RWPE1 (cell line): Measurements from ENCODE around the gene SMPD3.

Experiments used
- CTCF ChIA-PET: fragments of 350-600 bp; sonication (Branson Sonifier 250); formaldehyde crosslinking; extraction: SDS; loops from one replicate; lab custom pipeline; 2021; lab: Yijun Ruan, JAX
- POLR2A ChIA-PET: fragments of 400-600 bp; formaldehyde crosslinking; extraction: SDS; loops from one replicate; lab custom pipeline; 2020; ENCODE audit warnings: antibody characterized with exemption; ENCODE audit not compliant: low non-redundant PET; lab: Yijun Ruan, JAX
- DNase-seq: peaks from one replicate; pipeline ENCODE4 v3.0.0; 2012; ENCODE audit warnings: low spot score
- H3K27ac ChIP-seq: fragments of 450-650 bp; 2 replicates; pipeline ENCODE4 v1.5.1; 2017
- CTCF ChIP-seq: fragments of 450-650 bp; conservative IDR thresholded peaks from 2 replicates; pipeline ENCODE4 v1.5.1; 2017; ENCODE audit warnings: low read depth, mild to moderate bottlenecking

The SMPD3 gene

GRCh38 chr16:68375801-68376536 lies 72.3 kb downstream of the SMPD3 start:
- no peak for TF ChIP-seq CTCF
- ChIA-PET POLR2A (no interaction called here), CTCF (no interaction called here)
- H3K27ac ChIP-seq = no peak overlapping the region
- DNase-seq = no peak

GRCh38 chr16:68374961-68375660 lies 73.2 kb downstream of the SMPD3 start:
- H3K27ac ChIP-seq = no peak overlapping the region
- no peak for TF ChIP-seq CTCF
- DNase-seq = no peak
- ChIA-PET CTCF (interaction anchor here (0.6 kb wide), 1 partner anchor 10 kb away, joined by 3 read pairs; no protein-coding TSS in a partner anchor), POLR2A (no interaction called here)

- POLR2A ChIA-PET = interaction anchor here (0.7 kb wide), 1 partner anchor 91 kb away, joined by 3 read pairs; no protein-coding TSS in a partner anchor
- no peak for DNase-seq
- TF ChIP-seq CTCF = no peak
- no peak overlapping the region for H3K27ac ChIP-seq
- CTCF ChIA-PET = interaction anchor here (0.6 kb wide), 1 partner anchor 10 kb away, joined by 3 read pairs; no protein-coding TSS in a partner anchor
Observed at GRCh38 chr16:68374246-68374805, 74.0 kb downstream of the SMPD3 start.

GRCh38 chr16:68373528-68374245 lies 74.6 kb downstream of the SMPD3 start:
- DNase-seq = no peak
- H3K27ac ChIP-seq = no peak overlapping the region
- POLR2A ChIA-PET = interaction anchor here (0.7 to 1.0 kb wide), 2 partner anchors 30 to 91 kb away, joined by 3 read pairs; no protein-coding TSS in a partner anchor
- CTCF ChIA-PET = interaction anchor here (0.6 kb wide), 1 partner anchor 120 kb away, joined by 4 read pairs; no protein-coding TSS in a partner anchor
- TF ChIP-seq CTCF = no peak

GRCh38 chr16:68372806-68373205 lies 75.5 kb downstream of the SMPD3 start:
- H3K27ac ChIP-seq = no peak overlapping the region
- POLR2A ChIA-PET = interaction anchor here (0.5 to 1.0 kb wide), 2 partner anchors 31 to 107 kb away, joined by 3 read pairs; no protein-coding TSS in a partner anchor
- CTCF ChIA-PET = interaction anchor here (0.6 to 0.9 kb wide), 2 partner anchors 11 to 22 kb away, joined by 3 read pairs; no protein-coding TSS in a partner anchor
- no peak for DNase-seq
- TF ChIP-seq CTCF = no peak
